GM04503 (cell line): ENCODE results near the gene MAP3K6.

Experiments
- DNase-seq: peaks from one replicate; pipeline ENCODE4 v3.0.0-alpha.2; 2012; ENCODE audit warnings: low read depth

Gene MAP3K6

GRCh38 chr1:27374362-27375086 lies 7.8 kb upstream of the MAP3K6 start, which contains the start of gene FCN3:
Gene FCN3 (minus strand): TSS chr1:27374824. CDS start chr1:27374818, 6 bp downstream.
- DNase-seq: no peak

DNA sequence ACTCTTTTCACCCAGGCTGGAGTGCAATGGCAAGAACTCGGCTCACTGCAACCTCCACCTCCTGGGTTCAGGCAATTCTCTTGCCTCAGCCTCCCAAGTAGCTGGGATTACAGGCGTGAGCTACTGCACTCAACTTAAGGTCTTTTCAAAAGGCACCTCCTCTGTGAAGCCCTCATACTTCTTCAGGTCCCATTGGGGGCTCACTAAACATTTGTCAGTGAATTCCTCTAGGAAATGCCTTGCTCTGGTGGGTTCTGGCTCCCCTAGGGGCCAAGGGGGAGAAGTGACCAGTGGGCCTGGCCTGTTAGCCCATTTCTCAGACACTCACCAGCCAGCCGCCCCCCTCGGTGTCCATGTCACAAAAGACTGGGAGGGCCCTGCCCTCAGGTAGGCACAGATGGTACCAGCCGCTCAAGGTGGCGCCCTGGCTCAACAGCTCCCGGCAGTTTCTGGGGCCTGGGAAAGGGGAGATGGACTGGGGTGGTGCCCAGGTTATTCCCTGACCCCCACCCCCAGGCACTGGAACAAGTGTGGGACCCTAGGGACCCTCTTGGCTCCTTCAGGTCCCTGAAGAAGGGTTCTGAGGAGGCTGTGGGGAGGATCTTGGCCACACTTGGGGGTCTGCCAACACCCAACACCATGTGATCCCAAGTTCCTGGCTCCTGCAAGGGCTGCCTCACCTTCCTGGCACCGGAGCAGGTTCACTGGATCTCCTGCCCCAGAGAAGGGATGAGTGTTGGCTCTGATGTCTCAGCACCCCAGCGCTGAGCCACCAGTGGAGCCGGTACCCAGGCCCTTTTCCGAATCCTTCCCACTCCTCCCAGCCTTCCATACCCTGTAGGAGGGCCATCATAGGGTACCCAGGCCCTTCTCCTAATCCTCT lies 6.3 kb upstream of the MAP3K6 start:
- no peak for DNase-seq

- DNase-seq: no peak
These were observed 5.5 kb upstream of the MAP3K6 start for GRCh38 chr1:27372022-27372807.

- no peak for DNase-seq
These were observed 2.3 kb upstream of the MAP3K6 start for GRCh38 chr1:27368869-27369582.

DNA sequence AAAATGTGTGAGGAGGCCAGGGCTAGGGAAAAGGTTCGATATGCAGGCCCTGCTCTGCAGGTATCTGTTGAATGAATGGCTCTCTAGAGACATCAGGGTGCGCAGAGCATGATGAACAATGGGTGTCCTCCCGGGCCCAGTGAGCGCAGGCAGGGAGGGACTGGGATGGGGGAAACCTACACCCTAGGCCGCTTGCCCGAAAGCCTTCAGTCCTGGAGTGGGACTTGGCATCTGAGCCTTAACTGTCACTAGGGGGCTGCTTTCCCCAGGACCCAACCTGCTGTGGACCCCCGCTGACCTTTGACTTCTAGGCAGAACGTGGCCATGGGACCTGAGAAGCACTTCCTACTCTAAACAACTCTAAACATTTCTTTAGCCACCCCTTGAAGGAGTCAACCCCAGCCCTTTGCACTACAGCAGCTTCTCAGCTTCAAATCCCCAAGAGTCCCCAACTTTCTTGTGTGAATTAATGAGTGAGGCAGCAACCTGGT lies 444 bp upstream of the MAP3K6 start:
- no peak for DNase-seq

- no peak for DNase-seq
These were observed 699 bp downstream of the MAP3K6 start for GRCh38 chr1:27366113-27366410.

- DNase-seq: peak; percentile 62
These were observed 1.2 kb downstream of the MAP3K6 start for GRCh38 chr1:27365372-27366112.

DNA sequence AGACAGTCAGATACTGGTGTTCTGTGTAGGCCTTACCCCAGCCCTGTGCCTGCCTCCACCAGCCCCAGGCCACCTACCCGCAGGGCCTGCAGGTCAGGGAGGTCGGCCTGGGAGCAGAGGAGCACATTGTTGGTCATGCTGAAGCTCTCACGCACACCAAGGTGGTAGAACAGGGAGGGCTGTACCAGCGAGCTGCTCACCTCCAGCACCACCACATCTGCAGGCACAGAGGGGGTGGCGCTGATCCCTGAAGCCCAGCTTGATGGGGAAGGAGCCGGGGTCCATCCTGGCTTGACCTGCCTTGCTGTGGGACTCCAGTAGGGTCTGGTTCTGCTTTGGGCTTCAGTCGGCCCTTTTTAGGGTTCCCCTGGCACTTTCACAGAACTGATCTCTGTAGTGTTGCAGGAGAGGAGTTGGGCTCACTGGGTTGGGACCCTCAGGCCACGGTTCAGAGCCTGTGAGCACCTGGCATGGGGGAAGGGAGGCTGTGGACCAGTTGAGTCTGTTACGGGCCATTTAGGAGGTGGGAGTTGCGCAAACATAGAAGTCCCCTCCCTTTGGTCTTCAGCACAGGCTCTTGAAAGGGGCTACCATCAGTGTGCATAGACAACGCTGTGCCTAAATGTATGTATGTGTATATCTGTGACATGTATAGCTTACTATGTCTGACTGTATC lies 1.9 kb downstream of the MAP3K6 start:
- DNase-seq: no peak

GRCh38 chr1:27363766-27364695 lies 2.7 kb downstream of the MAP3K6 start:
- DNase-seq: no peak

DNA sequence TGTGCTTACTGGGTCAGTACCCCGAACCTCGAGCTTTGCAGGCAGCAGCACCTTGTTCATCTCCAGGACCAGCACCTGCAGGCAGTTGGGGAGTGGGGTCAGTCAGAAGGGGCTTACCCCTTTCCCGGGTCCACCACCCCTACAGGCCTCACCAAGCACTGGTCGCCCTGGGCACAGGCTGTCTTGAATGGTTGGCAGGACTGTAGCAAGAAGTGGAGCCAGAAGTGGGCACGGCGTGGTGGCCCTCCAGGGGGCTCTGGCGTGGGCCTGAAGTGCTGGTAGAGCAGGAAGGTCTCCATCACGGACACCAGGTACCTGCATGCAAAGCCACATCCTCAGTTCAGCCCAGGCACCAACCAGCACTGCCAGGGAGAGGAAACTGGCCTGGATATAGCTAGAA lies 5.2 kb downstream of the MAP3K6 start:
- DNase-seq: no peak

- DNase-seq: no peak
These were observed 5.7 kb downstream of the MAP3K6 start for GRCh38 chr1:27361044-27361402.

GRCh38 chr1:27360159-27361043 lies 6.4 kb downstream of the MAP3K6 start:
- DNase-seq: no peak

DNA sequence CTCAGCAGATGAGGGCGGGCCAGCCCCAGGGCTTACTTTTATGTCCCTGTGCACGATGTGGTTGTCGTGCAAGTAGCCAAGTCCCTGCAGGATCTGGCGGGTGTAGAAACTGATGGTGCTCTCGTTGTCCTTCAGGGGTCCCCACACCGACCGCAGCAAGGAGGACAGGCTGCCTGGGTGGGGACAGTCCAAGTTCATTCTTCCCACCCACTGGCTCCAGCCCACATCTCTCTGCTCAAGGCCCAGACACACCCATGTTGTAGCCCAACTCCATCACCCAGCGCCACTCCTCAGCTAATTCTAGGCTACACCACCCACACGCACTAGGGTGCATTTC lies 7.0 kb downstream of the MAP3K6 start:
- no peak for DNase-seq

DNA sequence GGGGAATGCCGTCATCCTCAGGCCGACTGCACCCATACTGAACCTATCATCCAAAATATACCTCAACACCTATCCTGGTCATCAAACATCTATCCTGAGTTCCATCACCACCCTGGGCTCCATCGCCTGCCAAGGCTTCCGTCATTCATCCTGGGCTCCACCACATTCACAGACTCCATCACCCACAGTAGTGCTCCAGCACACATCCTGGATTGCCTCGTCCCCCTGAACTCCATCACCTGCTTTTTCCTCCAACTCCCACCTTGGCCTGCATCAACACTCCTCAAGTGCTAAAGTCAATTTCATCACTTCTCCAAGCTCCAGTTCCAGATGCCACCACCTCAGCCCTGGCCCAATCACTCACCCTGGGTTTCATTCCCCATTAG lies 7.8 kb downstream of the MAP3K6 start:
- no peak for DNase-seq

DNA sequence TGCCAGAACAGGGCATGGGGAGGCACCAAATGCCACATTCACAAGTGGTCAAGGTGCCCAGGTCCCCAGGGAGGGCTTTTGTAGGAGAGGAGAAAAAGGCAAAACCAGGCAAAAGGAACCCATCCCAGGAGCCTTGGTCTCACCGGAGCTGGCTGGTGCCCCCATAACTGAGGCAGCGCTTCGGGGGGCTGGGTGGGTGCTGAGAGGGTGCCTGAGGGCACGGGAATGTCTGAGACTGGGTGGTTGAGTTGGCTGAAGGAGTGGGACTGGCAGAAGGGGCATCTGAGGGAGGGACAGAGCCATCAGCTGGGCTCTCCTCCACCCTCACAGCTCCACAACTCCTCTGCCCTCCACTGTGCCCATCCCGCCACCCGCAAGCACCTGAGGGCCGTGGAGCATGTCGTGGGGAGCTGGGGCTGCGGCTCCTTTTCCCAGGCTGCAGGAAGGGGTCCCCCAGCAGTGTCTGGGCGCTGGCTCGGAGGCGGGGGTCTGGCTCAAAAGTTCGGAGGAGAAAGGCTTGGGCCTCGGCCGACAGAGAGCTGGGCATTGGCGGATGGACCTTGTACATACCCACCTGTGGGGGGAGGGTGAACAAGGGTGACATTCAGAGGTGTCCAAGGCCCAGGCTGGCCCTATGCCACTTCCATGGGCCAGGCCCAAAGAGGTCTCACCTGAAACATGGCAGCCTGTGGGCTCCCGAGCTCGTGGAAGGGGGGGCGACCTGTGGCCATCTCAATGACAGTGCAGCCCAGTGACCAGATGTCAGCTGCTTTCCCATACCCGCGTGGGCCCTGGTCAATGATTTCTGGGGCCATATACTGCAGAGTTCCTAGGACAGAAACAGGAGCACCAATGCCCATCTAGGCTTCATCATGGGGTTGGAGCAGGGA lies 8.5 kb downstream of the MAP3K6 start:
- DNase-seq: no peak

GRCh38 chr1:27357281-27358037 lies 9.3 kb downstream of the MAP3K6 start:
- no peak for DNase-seq
